Progenitor cell of endocrine pancreas (in vitro differentiated cells): ENCODE results near the gene CDH23. TPM values are rescaled to one million over a fixed set of nuclear protein-coding genes. Genes with fewer than 3 reads are reported as not detected.

ENCODE experiments used
- DNase-seq: peaks from one replicate; pipeline ENCODE4 v3.0.0; 2021; ENCODE audit warnings: low spot score; ENCODE audit not compliant: unreplicated experiment
- H3K27ac Mint-ChIP-seq: 2 replicates; pipeline ENCODE4 v1.8.0; 2021; ENCODE audit warnings: mild to moderate bottlenecking, moderate library complexity, mixed read lengths
- H3K27me3 Mint-ChIP-seq: 2 replicates; pipeline ENCODE4 v1.8.0; 2021; ENCODE audit warnings: mixed read lengths
- H3K36me3 Mint-ChIP-seq: 2 replicates; pipeline ENCODE4 v1.8.0; 2022; ENCODE audit warnings: mixed read lengths; ENCODE audit not compliant: insufficient read depth
- H3K4me1 Mint-ChIP-seq: 2 replicates; pipeline ENCODE4 v1.8.0; 2021; ENCODE audit warnings: low read depth, mixed read lengths
- H3K4me3 Mint-ChIP-seq: 2 replicates; pipeline ENCODE4 v1.8.0; 2021; ENCODE audit warnings: low read depth, mild to moderate bottlenecking, moderate library complexity, mixed read lengths
- H3K9me3 Mint-ChIP-seq: 2 replicates; pipeline ENCODE4 v1.8.0; 2021; ENCODE audit warnings: low read depth, mixed read lengths
- CTCF ChIP-seq: fragments of 200-600 bp; sonication (generic); IDR thresholded peaks from one replicate; pipeline ENCODE4 v1.5.0; 2021; ENCODE audit warnings: antibody characterized with exemption, mild to moderate bottlenecking; ENCODE audit not compliant: unreplicated experiment
- total RNA-seq: library from RNA; stranded (reverse); gene quantifications from 2 replicates; pipeline ENCODE4 v1.2.1, GENCODE V29; 2021

Gene CDH23
- total RNA-seq, 1 donor from 2014 or later, result 0.43 TPM

DNA sequence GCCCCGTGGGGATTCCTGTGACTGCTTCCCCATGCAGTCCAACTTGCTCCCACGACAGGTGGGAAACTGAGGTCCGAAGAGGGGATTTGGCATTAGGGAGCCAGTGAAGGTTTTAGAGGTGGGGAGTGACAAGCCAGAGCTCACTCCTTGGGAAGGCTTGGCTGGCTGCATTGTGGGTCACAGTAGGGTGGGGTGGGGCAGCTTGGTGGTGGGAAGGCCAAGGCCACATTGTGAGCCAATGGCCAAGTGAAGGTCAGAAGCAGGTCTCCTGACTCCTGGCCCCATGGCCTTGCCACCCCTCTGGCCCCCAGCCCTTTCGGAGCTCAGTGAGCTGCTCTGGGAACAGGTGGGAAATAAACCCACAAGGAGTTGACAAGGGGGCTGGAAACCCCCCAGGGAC is 320.3 kb downstream of the CDH23 start:
- Mint-ChIP-seq H3K4me1 (no peaks in the 10 kb centered on the region), H3K27ac (no peak overlapping the region), H3K4me3 (no peak overlapping the region), H3K36me3 (no peaks in the 10 kb centered on the region), H3K9me3 (no peaks in the 10 kb centered on the region), H3K27me3 (peaks cover 21% of the 10 kb centered on the region)
- TF ChIP-seq CTCF, result no peak
- DNase-seq, result no peak

GRCh38 chr10:71717551-71717951 is 320.8 kb downstream of the CDH23 start:
- TF ChIP-seq CTCF, result no peak
- no peak overlapping the region for H3K27ac Mint-ChIP-seq
- H3K27me3 Mint-ChIP-seq, result peaks cover 20% of the 10 kb centered on the region
- no peak overlapping the region for H3K4me3 Mint-ChIP-seq
- H3K9me3 Mint-ChIP-seq, result no peaks in the 10 kb centered on the region
- no peaks in the 10 kb centered on the region for H3K36me3 Mint-ChIP-seq
- DNase-seq, result no peak
- no peaks in the 10 kb centered on the region for H3K4me1 Mint-ChIP-seq

- no peak for DNase-seq
- no peaks in the 10 kb centered on the region for H3K36me3 Mint-ChIP-seq
- TF ChIP-seq CTCF, result no peak
- H3K27me3 Mint-ChIP-seq, result peaks cover 20% of the 10 kb centered on the region
- H3K4me1 Mint-ChIP-seq, result no peaks in the 10 kb centered on the region
- no peak overlapping the region for H3K4me3 Mint-ChIP-seq
- no peak overlapping the region for H3K27ac Mint-ChIP-seq
- no peaks in the 10 kb centered on the region for H3K9me3 Mint-ChIP-seq
These were observed 321.5 kb downstream of the CDH23 start for GRCh38 chr10:71718165-71718698.

- no peaks in the 10 kb centered on the region for H3K4me1 Mint-ChIP-seq
- no peaks in the 10 kb centered on the region for H3K36me3 Mint-ChIP-seq
These were observed 322.3 kb downstream of the CDH23 start for GRCh38 chr10:71719042-71719441.

GRCh38 chr10:71719464-71720201 is 322.9 kb downstream of the CDH23 start, which contains the start of gene C10orf105:
C10orf105 (minus strand) TSS chr10:71719778; CDS start chr10:71716337, 3,441 bp downstream.
- Mint-ChIP-seq H3K27ac (no peak within 1 kb of the TSS), H3K27me3 (peaks cover 20% of the 10 kb centered on the region), H3K4me3 (no peak within 1 kb of the TSS), H3K4me1 (no peaks in the 10 kb centered on the region), H3K36me3 (no peaks in the 10 kb centered on the region), H3K9me3 (no peaks in the 10 kb centered on the region)
- DNase-seq, result no peak
- no peak for TF ChIP-seq CTCF

More at GRCh38 chr10:71719042-71719441, 322.3 kb downstream of the CDH23 start:
- TF ChIP-seq CTCF, result no peak
- Mint-ChIP-seq H3K4me3 (no peak overlapping the region), H3K27ac (no peak overlapping the region), H3K9me3 (no peaks in the 10 kb centered on the region), H3K27me3 (peaks cover 20% of the 10 kb centered on the region)
- DNase-seq, result no peak
